ENCODE data around the gene LMX1A. TPM values are rescaled to one million over a fixed set of nuclear protein-coding genes. Genes with fewer than 3 reads are reported as not detected.

LMX1A gene
- total RNA-seq, 1 experiment from 2014 or later = not detected

- no peak for TF ChIP-seq RELA (CRISPR knock-in tag; IDR thresholded peaks at IDR 0.05; ENCODE audit: borderline replicate concordance)
- TF ChIP-seq IRF1 (CRISPR knock-in tag; IDR thresholded peaks at IDR 0.05) = no peak
- TF ChIP-seq, protein P1, sequence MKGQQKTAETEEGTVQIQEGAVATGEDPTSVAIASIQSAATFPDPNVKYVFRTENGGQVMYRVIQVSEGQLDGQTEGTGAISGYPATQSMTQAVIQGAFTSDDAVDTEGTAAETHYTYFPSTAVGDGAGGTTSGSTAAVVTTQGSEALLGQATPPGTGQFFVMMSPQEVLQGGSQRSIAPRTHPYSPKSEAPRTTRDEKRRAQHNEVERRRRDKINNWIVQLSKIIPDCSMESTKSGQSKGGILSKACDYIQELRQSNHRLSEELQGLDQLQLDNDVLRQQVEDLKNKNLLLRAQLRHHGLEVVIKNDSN (CRISPR knock-in tag; IDR thresholded peaks at IDR 0.05) = no peak
- TF ChIP-seq ELF4 (CRISPR knock-in tag; IDR thresholded peaks at IDR 0.05; ENCODE audit: low read depth) = no peak
- TF ChIP-seq ATF2 (CRISPR knock-in tag; IDR thresholded peaks at IDR 0.05; ENCODE audit: borderline replicate concordance, low read depth) = no peak
- TF ChIP-seq ZBTB43 (CRISPR knock-in tag; IDR thresholded peaks at IDR 0.05) = no peak
- TF ChIP-seq ZNF532 (CRISPR knock-in tag; IDR thresholded peaks at IDR 0.05; ENCODE audit: borderline replicate concordance) = no peak
- TF ChIP-seq, protein P2, sequence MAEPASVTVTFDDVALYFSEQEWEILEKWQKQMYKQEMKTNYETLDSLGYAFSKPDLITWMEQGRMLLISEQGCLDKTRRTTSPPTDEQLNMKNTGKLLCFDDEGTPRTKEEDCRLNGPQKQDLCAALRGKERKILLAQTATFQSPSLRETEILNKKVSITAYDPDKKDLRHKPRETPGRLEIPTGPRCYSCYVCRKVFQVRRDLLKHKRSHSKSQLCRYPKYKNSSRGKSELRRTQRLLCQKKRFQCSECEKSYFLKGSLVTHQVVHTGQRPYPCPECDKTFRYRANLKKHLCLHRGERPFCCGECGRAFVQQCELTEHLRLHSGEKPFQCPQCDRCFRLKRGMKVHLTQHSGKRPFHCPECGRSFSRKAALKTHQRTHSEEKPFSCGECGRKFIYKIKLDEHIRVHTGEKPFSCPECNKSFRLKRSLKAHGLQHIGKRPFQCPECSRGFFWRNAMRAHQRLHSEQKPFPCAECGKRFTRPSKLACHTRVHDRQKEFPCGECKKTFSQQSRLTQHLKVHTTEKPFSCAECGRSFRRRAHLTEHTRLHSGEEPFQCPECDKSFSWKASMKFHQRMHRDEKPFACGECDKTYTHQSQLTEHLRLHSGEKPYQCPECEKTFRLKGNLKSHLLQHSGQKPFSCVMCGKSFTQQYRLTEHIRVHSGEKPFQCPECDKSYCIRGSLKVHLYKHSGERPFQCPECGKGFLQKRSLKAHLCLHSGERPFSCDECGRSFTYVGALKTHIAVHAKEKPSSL (CRISPR knock-in tag; conservative IDR thresholded peaks at IDR 0.05) = no peak
These were observed 133.9 kb downstream of the LMX1A start (continued) for GRCh38 chr1:165222580-165222979.

- no peaks in the 10 kb centered on the region for H3K36me3 Mint-ChIP-seq
- no peaks in the 10 kb centered on the region; the same call in 1 of the 2 replicates for H3K9me3 Mint-ChIP-seq
- no peak overlapping the region for H3K4me3 Mint-ChIP-seq
- H3K27me3 Mint-ChIP-seq (ENCODE audit: low read depth) = no peaks in the 10 kb centered on the region; the same call in 1 of the 2 replicates
- ATAC-seq (no peak), DNase-seq (ENCODE audit: low spot score) (no peak)
- peaks cover 75% of the 10 kb centered on the region for H3K4me1 Mint-ChIP-seq
- ChIA-PET CTCF (interaction anchor here (1.4 to 2.1 kb wide), 2 partner anchors 36 to 39 kb away, joined by 3 to 4 read pairs; no protein-coding TSS in a partner anchor), POLR2A (no interaction called here)
- TF ChIP-seq ZBTB21 (CRISPR knock-in tag; IDR thresholded peaks at IDR 0.05; ENCODE audit: borderline replicate concordance) (no peak), TEAD4 (CRISPR knock-in tag; IDR thresholded peaks at IDR 0.05) (no peak), ATF2 (CRISPR knock-in tag; IDR thresholded peaks at IDR 0.05; ENCODE audit: borderline replicate concordance, low read depth) (no peak), TP53 (CRISPR knock-in tag; IDR thresholded peaks at IDR 0.05) (no peak), ESRRA (CRISPR knock-in tag; IDR thresholded peaks at IDR 0.05; ENCODE audit: borderline replicate concordance) (no peak)
- TF ChIP-seq, protein P2 (CRISPR knock-in tag; conservative IDR thresholded peaks at IDR 0.05) = no peak
- H3K27ac Mint-ChIP-seq = no peak overlapping the region
These were observed 137.8 kb downstream of the LMX1A start for GRCh38 chr1:165218731-165219130.

All from WTC11 (cell line).